GM23338 (cell line): ENCODE measurements around the gene ZNF546. TPM values are rescaled to one million over a fixed set of nuclear protein-coding genes. Genes with fewer than 3 reads are reported as not detected.

Experiments
- ATAC-seq: fragments of 200-7000 bp; cut with Tn5 transposase; 3 replicates; pipeline ENCODE4 v1.9.1; 2020
- DNase-seq: peaks from one replicate; pipeline ENCODE4 v3.0.0-alpha.2; 2015; ENCODE audit warnings: low spot score
- H2AFZ ChIP-seq: fragments of 200-600 bp; sonication (generic); 2 replicates; pipeline ENCODE4 v1.8.0; 2016; ENCODE audit warnings: antibody characterized with exemption, mild to moderate bottlenecking, moderate library complexity
- H3F3A ChIP-seq: fragments of 200-600 bp; sonication (generic); replicated peaks from 2 replicates; pipeline ENCODE4 v1.8.0; 2017; ENCODE audit warnings: antibody characterized with exemption, mixed run types, low read depth
- H3K27ac ChIP-seq: fragments of 200-600 bp; sonication (generic); 2 replicates; pipeline ENCODE4 v1.6.1; 2016; ENCODE audit warnings: low read depth
- H3K27me3 ChIP-seq: fragments of 200-600 bp; sonication (generic); 2 replicates; pipeline ENCODE4 v1.8.0; 2016; ENCODE audit warnings: mild to moderate bottlenecking, mixed run types, moderate library complexity; ENCODE audit not compliant: insufficient read depth
- H3K36me3 ChIP-seq: fragments of 200-600 bp; sonication (generic); 2 replicates; pipeline ENCODE4 v1.8.0; 2016; ENCODE audit warnings: mild to moderate bottlenecking; ENCODE audit not compliant: insufficient read depth
- H3K4me1 ChIP-seq: fragments of 200-600 bp; sonication (generic); 2 replicates; pipeline ENCODE4 v1.8.0; 2016; ENCODE audit warnings: mild to moderate bottlenecking, moderate library complexity; ENCODE audit not compliant: insufficient read depth
- H3K4me2 ChIP-seq: fragments of 200-600 bp; sonication (generic); 2 replicates; pipeline ENCODE4 v1.7.1; 2017; ENCODE audit warnings: mixed run types
- H3K4me3 ChIP-seq: fragments of 200-600 bp; sonication (generic); 2 replicates; pipeline ENCODE4 v1.6.1; 2016; ENCODE audit warnings: mixed run types
- H3K79me2 ChIP-seq: fragments of 200-600 bp; sonication (generic); replicated peaks from 2 replicates; pipeline ENCODE4 v1.8.0; 2017; ENCODE audit warnings: mild to moderate bottlenecking; ENCODE audit not compliant: insufficient read depth
- H3K9me2 ChIP-seq: fragments of 200-600 bp; sonication (generic); 2 replicates; pipeline ENCODE4 v1.8.0; 2017; ENCODE audit not compliant: insufficient read depth
- H4K20me1 ChIP-seq: fragments of 200-600 bp; sonication (generic); replicated peaks from 2 replicates; pipeline ENCODE4 v1.8.0; 2017; ENCODE audit warnings: mild to moderate bottlenecking; ENCODE audit not compliant: insufficient read depth
- H3K27ac Mint-ChIP-seq: 2 replicates; pipeline ENCODE4 v1.8.0; 2020; ENCODE audit warnings: inconsistent platforms, mild to moderate bottlenecking, moderate library complexity, mixed read lengths
- H3K27me3 Mint-ChIP-seq: 3 replicates; pipeline ENCODE4 v1.8.0; 2022; ENCODE audit warnings: low read depth, mild to moderate bottlenecking, moderate library complexity, mixed read lengths, inconsistent platforms; ENCODE audit not compliant: insufficient read depth, poor library complexity
- H3K36me3 Mint-ChIP-seq: 3 replicates; pipeline ENCODE4 v1.8.0; 2021; ENCODE audit warnings: low read depth, mild to moderate bottlenecking, inconsistent platforms, moderate library complexity, mixed read lengths
- H3K4me1 Mint-ChIP-seq: 3 replicates; pipeline ENCODE4 v1.8.0; 2020; ENCODE audit warnings: mild to moderate bottlenecking, inconsistent platforms, mixed read lengths
- H3K4me3 Mint-ChIP-seq: 3 replicates; pipeline ENCODE4 v1.8.0; 2021; ENCODE audit warnings: moderate library complexity, mild to moderate bottlenecking, inconsistent platforms, mixed read lengths
- H3K9me3 Mint-ChIP-seq: 3 replicates; pipeline ENCODE4 v1.8.0; 2020; ENCODE audit warnings: moderate library complexity, mild to moderate bottlenecking, inconsistent platforms, mixed read lengths
- CREB1 ChIP-seq: fragments of 250-450 bp; sonication (Bioruptor Pico); IDR thresholded peaks from 2 replicates; pipeline ENCODE4 v1.5.0; 2020; ENCODE audit warnings: low read depth, mild to moderate bottlenecking, moderate library complexity
- ETS1 ChIP-seq: IDR thresholded peaks from 2 replicates; pipeline ENCODE4 v1.6.1; 2016; ENCODE audit warnings: antibody characterized with exemption
- EZH2 ChIP-seq: fragments of 200-600 bp; sonication (generic); IDR thresholded peaks from one replicate; pipeline ENCODE4 v1.8.0; 2017; ENCODE audit warnings: antibody characterized with exemption, mild to moderate bottlenecking, low read depth; ENCODE audit not compliant: unreplicated experiment
- EZH2phosphoT487 ChIP-seq: fragments of 200-600 bp; sonication (generic); IDR thresholded peaks from one replicate; pipeline ENCODE4 v1.8.1; 2018; ENCODE audit warnings: antibody characterized with exemption; ENCODE audit not compliant: unreplicated experiment
- JUNB ChIP-seq: IDR thresholded peaks from one replicate; pipeline ENCODE4 v1.6.1; 2016; ENCODE audit warnings: antibody characterized with exemption; ENCODE audit not compliant: unreplicated experiment
- NANOG ChIP-seq: IDR thresholded peaks from 2 replicates; pipeline ENCODE4 v1.6.1; 2016; ENCODE audit warnings: antibody characterized with exemption, borderline replicate concordance
- POLR2AphosphoS5 ChIP-seq: IDR thresholded peaks from 2 replicates; pipeline ENCODE4 v1.6.1; 2016; ENCODE audit warnings: antibody characterized with exemption, low read depth
- STAT1 ChIP-seq: IDR thresholded peaks from one replicate; pipeline ENCODE4 v1.6.1; 2016; ENCODE audit warnings: antibody characterized with exemption; ENCODE audit not compliant: unreplicated experiment
- ZNF114 ChIP-seq: fragments of 250-450 bp; sonication (Bioruptor Pico); IDR thresholded peaks from 2 replicates; pipeline ENCODE4 v1.5.0; 2020; ENCODE audit warnings: mild to moderate bottlenecking, moderate library complexity
- ZNF462 ChIP-seq: fragments of 250-450 bp; sonication (Bioruptor Pico); IDR thresholded peaks from 2 replicates; pipeline ENCODE4 v1.5.0; 2020; ENCODE audit warnings: mild to moderate bottlenecking, moderate library complexity
- polyA plus RNA-seq: library from polyadenylated mRNA; unstranded; fragments of >200 nt; fragmentation: Nextera tagmentation; extraction: Ambion mirVana; gene quantifications from 2 replicates; pipeline ENCODE4 v1.2.1, GENCODE V29; 2016
- total RNA-seq: library from RNA; depleted of rRNA; stranded (reverse); fragments of >200 nt; shearing (Covaris generic); gene quantifications from 2 replicates; pipeline ENCODE4 v1.2.3, GENCODE V29; 2014

The ZNF546 gene
- total and polyA plus RNA-seq, 2 experiments from 2014 or later: 0.38 to 0.95 TPM

GRCh38 chr19:40013991-40014390 is 17.1 kb downstream of the ZNF546 start (continued):
- no peak for TF ChIP-seq ZNF462 (CRISPR knock-in tag)
- no peak for TF ChIP-seq EZH2

GRCh38 chr19:40023969-40024368 is 27.1 kb downstream of the ZNF546 start:
- Histone ChIP-seq H3F3A (no peaks in the 10 kb centered on the region), H3K9me2 (no peaks in the 10 kb centered on the region), H3K27ac (no peak overlapping the region), H3K4me3 (no peak overlapping the region), H3K4me2 (no peak overlapping the region), H2AFZ (no peak overlapping the region), H3K4me1 (no peaks in the 10 kb centered on the region), H3K27me3 (no peaks in the 10 kb centered on the region), H4K20me1 (no peaks in the 10 kb centered on the region), H3K36me3 (peaks cover 5% of the 10 kb centered on the region), H3K79me2 (no peaks in the 10 kb centered on the region)
- Mint-ChIP-seq H3K4me3 (no peak overlapping the region), H3K27me3 (peaks cover 4% of the 10 kb centered on the region), H3K4me1 (no peaks in the 10 kb centered on the region), H3K9me3 (peaks cover 94% of the 10 kb centered on the region), H3K36me3 (peaks cover 54% of the 10 kb centered on the region), H3K27ac (no peak overlapping the region)
- DNase-seq (no peak), ATAC-seq (no peak)
- TF ChIP-seq EZH2 (no peak), ETS1 (no peak), ZNF462 (CRISPR knock-in tag) (no peak), JUNB (no peak), STAT1 (no peak), NANOG (no peak), POLR2AphosphoS5 (no peak), CREB1 (CRISPR knock-in tag) (no peak), ZNF114 (no peak), EZH2phosphoT487 (no peak)
